OCI-LY7 (cell line): ENCODE results near the gene CAPZB. TPM values are rescaled to one million over a fixed set of nuclear protein-coding genes. Genes with fewer than 3 reads are reported as not detected.

ENCODE experiments used
- BruUV-seq: library from RNA; stranded (reverse); fragments of 400-500 nt; replicated peaks from 2 replicates; lab custom pipeline; 2021; lab: Mats Ljungman, UMichigan
- CTCF ChIA-PET: fragments of 300-600 bp; sonication (Branson Sonifier 250); formaldehyde crosslinking; loops from one replicate; lab custom pipeline; 2022; ENCODE audit warnings: antibody characterized with exemption; ENCODE audit not compliant: unreplicated experiment; lab: Charles Lee
- POLR2A ChIA-PET: fragments of 300-600 bp; sonication (Branson Sonifier 250); formaldehyde crosslinking; loops from one replicate; lab custom pipeline; 2022; ENCODE audit warnings: antibody characterized with exemption; lab: Charles Lee
- DNase-seq: peaks from one replicate; pipeline ENCODE4 v3.0.0-alpha.2; 2015; ENCODE audit warnings: low spot score
- H2AFZ ChIP-seq: fragments of 200-600 bp; sonication (generic), shearing (Covaris generic); 2 replicates; pipeline ENCODE4 v1.6.1; 2014; ENCODE audit warnings: mild to moderate bottlenecking, antibody characterized with exemption, low read length, moderate library complexity
- H3K27ac ChIP-seq: fragments of 200-600 bp; sonication (generic); 2 replicates; pipeline ENCODE4 v1.5.1; 2014; ENCODE audit warnings: mixed run types, low read depth, mild to moderate bottlenecking, moderate library complexity, low read length, inconsistent platforms; ENCODE audit not compliant: poor library complexity, severe bottlenecking
- H3K36me3 ChIP-seq: fragments of 200-600 bp; sonication (generic); 2 replicates; pipeline ENCODE4 v1.6.1; 2014; ENCODE audit warnings: mild to moderate bottlenecking, antibody characterized with exemption, low read length, moderate library complexity, mixed read lengths; ENCODE audit not compliant: insufficient read depth
- H3K4me1 ChIP-seq: fragments of 200-600 bp; sonication (generic); 2 replicates; pipeline ENCODE4 v1.5.1; 2014; ENCODE audit warnings: mild to moderate bottlenecking, low read length; ENCODE audit not compliant: insufficient read depth, poor library complexity, severe bottlenecking
- H3K4me2 ChIP-seq: fragments of 200-600 bp; sonication (generic); 2 replicates; pipeline ENCODE4 v1.6.1; 2014; ENCODE audit warnings: mild to moderate bottlenecking, low read length
- H3K4me3 ChIP-seq: fragments of 200-600 bp; sonication (generic); 2 replicates; pipeline ENCODE4 v1.5.1; 2014; ENCODE audit warnings: mild to moderate bottlenecking, low read depth, low read length; ENCODE audit not compliant: poor library complexity, severe bottlenecking
- H3K79me2 ChIP-seq: fragments of 200-600 bp; sonication (generic); 2 replicates; pipeline ENCODE4 v1.6.1; 2016; ENCODE audit warnings: low read depth, mild to moderate bottlenecking, low read length, moderate library complexity, mixed read lengths; ENCODE audit not compliant: insufficient read depth
- H3K9me2 ChIP-seq: fragments of 200-600 bp; sonication (generic); 2 replicates; pipeline ENCODE4 v1.6.1; 2016; ENCODE audit warnings: mild to moderate bottlenecking, low read length, mixed read lengths; ENCODE audit not compliant: insufficient read depth
- H3K9me3 ChIP-seq: fragments of 200-600 bp; sonication (generic); 2 replicates; pipeline ENCODE4 v1.6.1; 2014; ENCODE audit warnings: mild to moderate bottlenecking, mixed run types, low read length, mixed read lengths
- H4K20me1 ChIP-seq: fragments of 200-600 bp; sonication (generic); 2 replicates; pipeline ENCODE4 v1.6.1; 2014; ENCODE audit warnings: mild to moderate bottlenecking, antibody characterized with exemption, low read length, moderate library complexity, mixed read lengths; ENCODE audit not compliant: insufficient read depth
- EZH2phosphoT487 ChIP-seq: fragments of 200-600 bp; sonication (generic); IDR thresholded peaks from 2 replicates; pipeline ENCODE4 v1.6.1; 2018; ENCODE audit warnings: low read depth, borderline replicate concordance, mild to moderate bottlenecking, mixed run types, antibody characterized with exemption, low read length, moderate library complexity, mixed read lengths
- intact Hi-C: fragments of 100-400 bp; cut with micrococcal nuclease; formaldehyde crosslinking; loops from one replicate; pipeline ENCODE4 v1.10.0; 2022; ENCODE audit not compliant: unreplicated experiment
- total RNA-seq, 2 experiments: library from RNA; depleted of rRNA in 1 of 2; stranded (reverse); fragments of >200 nt in 1 of 2; shearing (Covaris generic) in 1 of 2; gene quantifications; 2 replicates each; pipeline ENCODE4 v1.2.3, GENCODE V29; 2014 to 2022
- TF ChIP-seq, protein P1 (sequence below): fragments of 200-600 bp; sonication (generic); conservative IDR thresholded peaks from 2 replicates; pipeline ENCODE4 v1.5.1; 2014; ENCODE audit warnings: mild to moderate bottlenecking, antibody characterized with exemption, low read length, moderate library complexity, mixed read lengths

CAPZB gene
- total RNA-seq, 2 experiments from 2014 or later = 61.3 to 187 TPM

DNA sequence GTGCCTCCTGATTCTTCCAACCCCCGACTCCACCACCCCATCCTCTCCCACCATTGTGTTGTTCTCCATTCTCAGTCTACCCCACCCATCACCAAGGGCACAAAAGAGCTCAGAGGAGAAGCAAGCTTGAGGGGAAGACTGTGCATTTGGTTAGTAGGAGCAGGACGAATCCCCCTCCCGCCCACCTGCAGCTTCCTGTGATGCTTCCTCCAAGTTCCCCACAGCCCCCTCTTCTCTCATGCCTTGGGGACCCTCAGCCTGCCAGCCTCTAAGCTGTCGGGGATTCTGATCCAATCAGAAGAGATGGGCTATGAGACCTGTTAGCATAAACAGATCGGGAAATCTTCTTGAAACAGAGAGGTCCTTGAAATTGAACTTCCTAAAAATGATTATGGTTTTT lies 22.2 kb upstream of the CAPZB start:
- POLR2A ChIA-PET = no interaction called here

DNA sequence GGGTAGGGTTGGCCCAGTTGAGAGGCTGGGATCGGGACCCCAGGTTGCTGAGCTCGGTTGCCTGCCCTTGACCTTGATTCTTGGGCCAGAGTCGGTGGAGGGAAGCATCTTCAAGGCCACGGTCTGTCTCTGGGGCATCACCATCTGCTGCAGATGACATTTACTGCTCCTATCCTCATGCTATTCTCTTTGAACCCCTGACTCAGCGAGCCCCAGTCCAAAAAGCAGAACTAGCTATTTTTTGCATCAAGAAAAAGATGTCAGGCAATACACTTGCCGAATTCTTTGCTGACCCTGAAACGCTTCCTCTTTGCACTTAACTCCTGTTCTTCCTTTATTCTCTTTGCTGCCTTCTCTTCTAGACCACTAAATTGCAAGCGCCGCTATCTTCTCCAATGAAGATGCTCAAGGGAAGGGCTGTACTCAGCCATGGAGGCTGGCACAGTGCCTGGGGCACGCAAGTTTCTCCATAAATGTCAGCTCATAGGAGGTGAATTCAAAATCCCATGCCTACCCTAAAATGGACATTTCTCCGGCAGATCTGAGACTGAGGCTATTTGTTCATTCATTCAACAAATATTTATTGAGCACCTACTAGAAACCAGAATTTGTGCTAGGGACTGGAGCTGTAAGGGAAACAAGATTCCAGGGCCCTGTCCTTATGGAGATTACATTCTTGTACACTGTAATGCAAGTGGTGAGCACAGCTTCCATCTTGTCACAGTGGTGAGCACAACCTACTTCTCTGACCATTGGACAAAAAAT lies 20.5 kb upstream of the CAPZB start:
- Histone ChIP-seq H3K79me2 (no peaks in the 10 kb centered on the region), H3K27ac (peak overlapping the region; percentile 45), H3K4me1 (peaks cover 23% of the 10 kb centered on the region), H3K4me3 (peak overlapping the region; percentile 42), H3K36me3 (no peaks in the 10 kb centered on the region), H3K4me2 (peak overlapping the region; percentile 62), H2AFZ (peak overlapping the region; percentile 77), H4K20me1 (no peaks in the 10 kb centered on the region), H3K9me3 (no peaks in the 10 kb centered on the region), H3K9me2 (no peaks in the 10 kb centered on the region)
- POLR2A ChIA-PET = interaction anchor here (0.6 kb wide), 2 partner anchors 55 to 113 kb away, joined by 3 to 6 read pairs; no protein-coding TSS in a partner anchor
- BruUV-seq = no TSS peak
- CTCF ChIA-PET = interaction anchor here (0.6 kb wide), 1 partner anchor 98 kb away, joined by 3 read pairs; no protein-coding TSS in a partner anchor
- intact Hi-C loops = no loop called here
- DNase-seq = peak; percentile 81
- no peak for TF ChIP-seq EZH2phosphoT487
- TF ChIP-seq, protein P1, sequence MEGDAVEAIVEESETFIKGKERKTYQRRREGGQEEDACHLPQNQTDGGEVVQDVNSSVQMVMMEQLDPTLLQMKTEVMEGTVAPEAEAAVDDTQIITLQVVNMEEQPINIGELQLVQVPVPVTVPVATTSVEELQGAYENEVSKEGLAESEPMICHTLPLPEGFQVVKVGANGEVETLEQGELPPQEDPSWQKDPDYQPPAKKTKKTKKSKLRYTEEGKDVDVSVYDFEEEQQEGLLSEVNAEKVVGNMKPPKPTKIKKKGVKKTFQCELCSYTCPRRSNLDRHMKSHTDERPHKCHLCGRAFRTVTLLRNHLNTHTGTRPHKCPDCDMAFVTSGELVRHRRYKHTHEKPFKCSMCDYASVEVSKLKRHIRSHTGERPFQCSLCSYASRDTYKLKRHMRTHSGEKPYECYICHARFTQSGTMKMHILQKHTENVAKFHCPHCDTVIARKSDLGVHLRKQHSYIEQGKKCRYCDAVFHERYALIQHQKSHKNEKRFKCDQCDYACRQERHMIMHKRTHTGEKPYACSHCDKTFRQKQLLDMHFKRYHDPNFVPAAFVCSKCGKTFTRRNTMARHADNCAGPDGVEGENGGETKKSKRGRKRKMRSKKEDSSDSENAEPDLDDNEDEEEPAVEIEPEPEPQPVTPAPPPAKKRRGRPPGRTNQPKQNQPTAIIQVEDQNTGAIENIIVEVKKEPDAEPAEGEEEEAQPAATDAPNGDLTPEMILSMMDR = no peak

More for the DNA sequence above, 22.2 kb upstream of the CAPZB start:
- BruUV-seq = no TSS peak
- TF ChIP-seq, protein P1 = no peak
- no peak for TF ChIP-seq EZH2phosphoT487
- no peaks in the 10 kb centered on the region for H3K9me2 ChIP-seq
- no peak overlapping the region for H3K4me2 ChIP-seq
- H3K4me1 ChIP-seq = peaks cover 23% of the 10 kb centered on the region
- CTCF ChIA-PET = no interaction called here
- no peak overlapping the region for H2AFZ ChIP-seq
- H4K20me1 ChIP-seq = no peaks in the 10 kb centered on the region
- intact Hi-C loops = no loop called here
- no peaks in the 10 kb centered on the region for H3K79me2 ChIP-seq
- no peak overlapping the region for H3K27ac ChIP-seq
- no peaks in the 10 kb centered on the region for H3K36me3 ChIP-seq
- DNase-seq = no peak
- no peak overlapping the region for H3K4me3 ChIP-seq
- H3K9me3 ChIP-seq = no peaks in the 10 kb centered on the region
